Measurements from ENCODE around the gene UQCRC1.

UQCRC1 gene

GRCh38 chr3:48592519-48593087 is 16.8 kb downstream of the UQCRC1 start:
- no peak overlapping the region for H3K4me2 ChIP-seq (ENCODE audit: insufficient read depth, low read length)
- no peak overlapping the region for H3K4me3 ChIP-seq (ENCODE audit: low read depth in 1 of 2, low read length in 2 of 2)
- H3K79me2 ChIP-seq (ENCODE audit: insufficient read depth, low read length), result no peaks in the 10 kb centered on the region
- H3K9ac ChIP-seq (ENCODE audit: low read depth, low read length), result no peak overlapping the region
- no peaks in the 10 kb centered on the region for H3K4me1 ChIP-seq (ENCODE audit: insufficient read depth, low read length)
- TF ChIP-seq EZH2 (IDR thresholded peaks at IDR 0.05; ENCODE audit: borderline replicate concordance, low read depth, low read length, severe bottlenecking) (no peak), CTCF (IDR thresholded peaks at IDR 0.05; ENCODE audit: borderline replicate concordance, extremely low read depth, low read length, poor library complexity, severe bottlenecking) (no peak)
- no peak for ATAC-seq (ENCODE audit: insufficient read depth, low read depth)
- H3K27ac ChIP-seq (ENCODE audit: low read length), result no peak overlapping the region
- no peaks in the 10 kb centered on the region for H3K27me3 ChIP-seq (ENCODE audit: insufficient read depth, low read length, poor library complexity)
- H3K9me3 ChIP-seq (ENCODE audit: insufficient read depth, low read length, severe bottlenecking), result no peaks in the 10 kb centered on the region
- H2AFZ ChIP-seq (ENCODE audit: low read depth, low read length), result no peak overlapping the region
- no peak for DNase-seq
- H4K20me1 ChIP-seq (ENCODE audit: insufficient read depth, low read length), result peaks cover 14% of the 10 kb centered on the region; the same call in 1 of the 2 replicates
- peaks cover 1% of the 10 kb centered on the region for H3K36me3 ChIP-seq (ENCODE audit: insufficient read depth, low read length)

GRCh38 chr3:48591886-48592518 is 17.4 kb downstream of the UQCRC1 start:
- ATAC-seq (ENCODE audit: insufficient read depth, low read depth) (no peak), DNase-seq (no peak)
- TF ChIP-seq EZH2 (IDR thresholded peaks at IDR 0.05; ENCODE audit: borderline replicate concordance, low read depth, low read length, severe bottlenecking) (no peak), CTCF (IDR thresholded peaks at IDR 0.05; ENCODE audit: borderline replicate concordance, extremely low read depth, low read length, poor library complexity, severe bottlenecking) (no peak)
- Histone ChIP-seq H3K79me2 (ENCODE audit: insufficient read depth, low read length) (no peaks in the 10 kb centered on the region), H3K27me3 (ENCODE audit: insufficient read depth, low read length, poor library complexity) (no peaks in the 10 kb centered on the region), H3K36me3 (ENCODE audit: insufficient read depth, low read length) (no peaks in the 10 kb centered on the region), H3K27ac (ENCODE audit: low read length) (no peak overlapping the region), H3K9ac (ENCODE audit: low read depth, low read length) (no peak overlapping the region), H3K4me2 (ENCODE audit: insufficient read depth, low read length) (no peak overlapping the region), H4K20me1 (ENCODE audit: insufficient read depth, low read length) (peaks cover 13% of the 10 kb centered on the region; the same call in 1 of the 2 replicates), H3K4me3 (ENCODE audit: low read depth in 1 of 2, low read length in 2 of 2) (no peak overlapping the region), H3K4me1 (ENCODE audit: insufficient read depth, low read length) (no peaks in the 10 kb centered on the region), H2AFZ (ENCODE audit: low read depth, low read length) (no peak overlapping the region), H3K9me3 (ENCODE audit: insufficient read depth, low read length, severe bottlenecking) (no peaks in the 10 kb centered on the region)

- Histone ChIP-seq H2AFZ (ENCODE audit: low read depth, low read length) (no peak overlapping the region), H3K4me3 (ENCODE audit: low read depth in 1 of 2, low read length in 2 of 2) (no peak overlapping the region), H3K9me3 (ENCODE audit: insufficient read depth, low read length, severe bottlenecking) (no peaks in the 10 kb centered on the region), H3K4me1 (ENCODE audit: insufficient read depth, low read length) (no peaks in the 10 kb centered on the region), H4K20me1 (ENCODE audit: insufficient read depth, low read length) (peaks cover 13% of the 10 kb centered on the region; the same call in 1 of the 2 replicates), H3K36me3 (ENCODE audit: insufficient read depth, low read length) (no peaks in the 10 kb centered on the region), H3K9ac (ENCODE audit: low read depth, low read length) (no peak overlapping the region), H3K4me2 (ENCODE audit: insufficient read depth, low read length) (no peak overlapping the region), H3K79me2 (ENCODE audit: insufficient read depth, low read length) (no peaks in the 10 kb centered on the region), H3K27ac (ENCODE audit: low read length) (no peak overlapping the region), H3K27me3 (ENCODE audit: insufficient read depth, low read length, poor library complexity) (no peaks in the 10 kb centered on the region)
- ATAC-seq (ENCODE audit: insufficient read depth, low read depth), result no peak
- no peak for TF ChIP-seq EZH2 (IDR thresholded peaks at IDR 0.05; ENCODE audit: borderline replicate concordance, low read depth, low read length, severe bottlenecking)
- TF ChIP-seq CTCF (IDR thresholded peaks at IDR 0.05; ENCODE audit: borderline replicate concordance, extremely low read depth, low read length, poor library complexity, severe bottlenecking), result no peak
- DNase-seq, result no peak
Measured at GRCh38 chr3:48591436-48591835, 18.0 kb downstream of the UQCRC1 start.
